GM21619 (cell line): ENCODE data around the gene MGAT4A.
"Not testable (repeated sequence)": the region's sequence is repeated elsewhere in the genome, so short reads cannot be mapped to it uniquely, and the experiment has no call there.

Source experiments
- ATAC-seq: cut with Tn5 transposase; IDR thresholded peaks from one replicate; pipeline ENCODE4 v1.9.1; 2021; ENCODE audit not compliant: unreplicated experiment

The MGAT4A gene

DNA sequence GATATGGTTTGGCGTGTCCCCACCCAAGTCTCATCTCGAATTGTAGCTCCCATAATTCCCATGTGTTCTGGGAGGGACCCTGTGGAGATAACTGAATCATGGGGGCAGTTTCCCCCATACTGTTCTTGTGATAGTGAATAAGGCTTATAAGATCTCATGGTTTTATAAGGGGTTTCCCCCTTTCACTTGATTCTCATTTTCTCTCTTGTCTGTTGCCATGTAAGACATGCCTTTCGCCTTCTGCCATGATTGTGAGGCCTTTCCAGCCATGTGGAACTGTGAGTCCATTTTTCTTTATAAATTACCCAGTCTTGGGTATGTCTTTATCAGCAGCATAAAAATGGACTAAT lies 71.5 kb downstream of the MGAT4A start:
- ATAC-seq, result not testable (repeated sequence)

DNA sequence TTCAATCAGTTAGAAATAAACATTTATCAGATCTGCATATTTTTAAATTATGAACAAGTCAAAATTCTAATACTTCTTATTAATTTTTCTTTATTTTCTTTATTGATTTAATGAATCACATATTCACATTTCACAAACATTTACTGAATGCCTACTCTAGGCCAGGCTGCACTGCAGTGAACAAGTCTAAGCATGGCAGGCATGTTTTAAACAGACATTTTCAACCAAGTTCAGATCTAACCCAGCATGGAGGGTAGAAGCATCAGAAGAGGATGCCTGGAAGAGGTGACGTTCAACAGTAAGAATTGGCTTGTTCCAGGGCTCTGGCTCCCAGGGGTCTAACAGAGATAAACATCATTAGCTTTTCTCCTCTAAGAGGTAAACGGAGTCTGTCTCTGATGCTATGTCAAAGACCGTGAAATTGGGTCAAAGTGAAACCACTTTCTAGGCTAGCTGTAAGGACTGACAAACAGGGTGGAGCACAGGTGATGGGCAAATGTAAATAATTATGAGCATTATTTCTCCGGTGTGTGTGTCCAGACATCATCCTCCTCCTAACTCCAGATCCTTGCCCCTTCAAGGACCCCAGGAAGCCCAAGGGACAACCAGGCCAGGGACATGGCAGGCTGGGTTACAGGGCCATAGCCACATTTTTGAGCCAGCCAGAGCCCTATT lies 72.0 kb downstream of the MGAT4A start:
- no peak for ATAC-seq

DNA sequence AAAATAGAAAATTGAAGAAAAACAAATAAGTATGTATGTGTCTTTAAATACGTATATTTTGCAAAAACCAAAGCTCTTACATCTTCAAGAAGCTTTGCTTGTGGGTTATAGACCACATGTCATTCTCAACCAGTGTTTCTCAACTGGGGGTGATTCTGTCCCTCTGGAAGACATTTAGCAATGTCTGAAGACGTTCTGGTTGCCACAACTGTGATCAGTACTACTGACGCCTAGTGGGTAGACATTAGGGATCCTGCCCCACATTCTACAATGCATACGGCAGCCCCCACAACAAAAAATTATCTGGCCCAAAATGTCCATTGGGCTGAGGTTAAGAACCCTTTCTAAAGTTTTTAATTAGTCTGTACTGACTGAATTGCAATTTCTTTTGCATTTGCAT lies 74.1 kb downstream of the MGAT4A start:
- ATAC-seq, result no peak

DNA sequence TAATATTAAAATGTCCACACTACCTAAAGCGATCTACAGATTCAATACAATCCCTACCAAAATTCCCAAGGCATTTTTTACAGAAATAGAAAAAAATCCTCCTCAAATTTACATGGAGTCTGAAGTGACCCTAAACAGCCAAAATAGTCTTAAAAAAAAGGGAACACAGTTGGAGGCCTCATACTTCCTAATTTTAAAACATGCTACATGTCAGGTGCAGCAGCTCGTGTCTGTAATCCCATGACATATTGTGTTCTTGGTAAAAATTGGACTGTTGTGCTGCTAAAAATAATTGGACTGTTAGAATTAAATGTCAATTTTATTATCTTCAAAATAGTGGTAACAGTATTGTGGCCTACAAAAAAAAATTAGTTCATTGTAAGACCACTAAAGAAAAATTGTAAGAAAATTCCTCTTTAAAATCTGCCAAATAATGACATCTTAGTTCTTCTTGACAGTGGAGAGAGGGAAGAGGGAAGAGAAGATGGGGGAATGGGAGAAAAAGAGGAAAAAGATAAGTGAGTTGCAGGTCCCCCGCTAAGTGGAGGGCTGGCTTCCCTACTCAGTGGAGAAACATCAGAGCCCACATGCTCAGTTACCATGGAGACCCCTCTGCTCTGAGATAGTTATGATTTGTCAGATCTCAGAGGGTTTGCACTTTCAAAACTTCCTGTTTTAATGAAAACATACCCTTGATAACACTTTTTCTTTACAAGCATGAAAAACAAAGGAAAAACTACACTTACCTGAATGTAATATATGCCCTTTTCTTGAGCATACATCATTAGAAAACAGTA lies 76.0 kb downstream of the MGAT4A start:
- no peak for ATAC-seq

DNA sequence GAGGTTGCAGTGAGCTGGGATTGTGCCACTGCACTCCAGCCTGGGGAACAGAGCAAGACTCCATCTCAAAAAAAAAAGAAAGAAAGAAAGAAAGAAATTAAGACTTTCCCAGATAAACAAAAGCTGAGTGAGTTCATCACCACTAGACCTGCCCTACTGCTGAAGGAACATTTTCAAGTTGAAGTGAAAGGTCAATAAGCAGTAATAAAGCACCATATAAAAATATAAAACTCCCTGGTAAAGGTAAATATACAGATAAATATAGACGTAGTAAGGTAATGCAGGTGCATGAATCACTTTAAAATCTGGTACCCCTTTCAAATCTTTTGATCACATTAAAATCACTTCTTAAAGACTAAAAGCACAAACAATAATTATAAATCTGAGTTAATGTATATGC lies 79.9 kb downstream of the MGAT4A start:
- no peak for ATAC-seq

DNA sequence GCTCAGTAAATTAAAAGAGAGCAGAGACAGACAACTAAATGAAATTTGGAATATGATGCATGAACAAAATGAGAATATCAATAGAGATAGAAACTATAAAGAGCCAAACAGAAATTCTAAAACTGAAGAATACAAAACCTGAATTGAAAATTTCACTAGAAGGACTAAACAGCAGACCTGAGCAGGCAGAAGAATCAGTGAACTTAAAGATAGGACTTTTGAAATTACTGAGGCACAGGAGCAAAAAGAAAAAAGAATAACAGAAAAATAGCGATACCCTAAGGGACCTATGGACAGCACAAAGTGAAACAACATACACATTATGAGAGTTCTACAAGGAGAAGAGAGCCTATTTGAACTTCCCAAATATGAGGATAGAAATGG lies 80.9 kb downstream of the MGAT4A start:
- ATAC-seq, result no peak

DNA sequence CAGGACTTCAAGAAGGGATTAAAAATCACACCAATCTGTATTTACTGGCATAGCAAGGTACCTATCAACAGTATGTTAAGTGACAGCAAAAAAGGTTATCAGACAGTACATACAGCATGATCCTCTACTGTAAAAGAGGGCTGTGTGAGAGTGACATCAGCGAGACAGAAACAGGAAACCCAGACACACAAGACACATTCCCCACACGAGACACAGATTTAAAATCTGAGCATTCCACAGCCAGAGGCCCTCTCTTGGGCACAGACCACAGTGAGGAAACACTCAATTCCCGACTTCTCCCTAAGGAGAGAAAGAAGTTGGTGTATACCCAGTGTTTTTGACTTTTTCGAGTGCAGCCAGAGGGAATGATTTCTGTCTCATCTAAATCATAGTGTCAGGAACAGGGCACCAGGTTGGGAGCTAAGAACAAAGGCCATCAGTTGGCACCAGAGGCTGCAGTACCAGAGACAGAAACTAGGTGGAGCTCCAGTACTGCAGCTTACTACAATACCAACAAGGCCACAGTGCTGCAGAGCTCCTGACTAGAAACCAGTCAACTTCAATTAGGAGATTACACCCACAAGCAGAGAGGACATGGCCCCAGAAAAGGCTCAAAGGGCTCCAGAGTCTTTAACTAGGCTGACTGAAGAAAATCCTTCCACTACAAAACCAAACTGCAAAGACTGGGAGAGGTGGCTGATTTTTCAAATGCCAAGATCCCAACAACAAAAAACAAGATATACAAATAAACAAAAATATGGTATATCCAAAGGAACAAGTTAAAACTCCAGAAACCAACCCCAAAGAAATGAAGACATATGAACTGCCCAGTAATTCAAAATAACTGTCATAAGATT lies 81.6 kb downstream of the MGAT4A start:
- peak; percentile 71 for ATAC-seq

DNA sequence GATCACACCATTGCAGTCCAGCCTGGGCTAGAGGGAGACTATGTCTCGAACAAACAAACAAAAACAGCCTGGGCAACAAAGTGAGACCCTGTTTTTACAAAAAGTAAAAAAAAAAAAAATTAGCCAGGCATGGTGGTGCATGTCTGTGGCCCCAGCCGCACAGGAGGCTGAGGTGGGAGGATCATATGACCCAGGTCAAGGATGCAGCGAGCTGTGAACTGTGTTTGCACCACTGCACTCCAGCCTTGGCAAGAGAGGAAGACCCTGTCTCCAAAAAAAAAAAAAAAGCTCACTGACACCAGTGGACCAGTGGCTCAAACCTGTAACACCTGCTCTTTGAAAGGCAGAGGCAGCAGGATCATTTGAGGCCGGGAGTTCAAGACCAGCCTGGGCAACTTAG lies 82.5 kb downstream of the MGAT4A start:
- ATAC-seq, result no peak

DNA sequence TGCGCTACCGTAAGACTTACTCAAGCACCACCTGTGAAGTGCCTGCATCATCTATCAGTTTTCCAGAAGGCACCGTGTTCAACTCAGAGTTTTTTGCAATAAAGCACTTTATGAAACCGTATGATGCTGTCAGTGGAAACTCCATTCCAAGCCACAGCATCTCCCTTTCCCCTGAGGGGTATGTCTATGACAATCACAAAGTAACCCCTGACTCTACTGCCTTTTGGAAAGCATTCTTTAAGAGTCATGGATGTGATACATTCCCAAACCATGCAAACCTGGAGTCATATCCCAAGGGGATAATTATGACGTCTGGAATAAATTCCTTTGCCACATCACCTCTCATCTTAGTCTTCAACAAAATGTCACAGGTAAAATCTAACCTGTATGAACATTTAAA lies 83.3 kb downstream of the MGAT4A start:
- no peak for ATAC-seq

DNA sequence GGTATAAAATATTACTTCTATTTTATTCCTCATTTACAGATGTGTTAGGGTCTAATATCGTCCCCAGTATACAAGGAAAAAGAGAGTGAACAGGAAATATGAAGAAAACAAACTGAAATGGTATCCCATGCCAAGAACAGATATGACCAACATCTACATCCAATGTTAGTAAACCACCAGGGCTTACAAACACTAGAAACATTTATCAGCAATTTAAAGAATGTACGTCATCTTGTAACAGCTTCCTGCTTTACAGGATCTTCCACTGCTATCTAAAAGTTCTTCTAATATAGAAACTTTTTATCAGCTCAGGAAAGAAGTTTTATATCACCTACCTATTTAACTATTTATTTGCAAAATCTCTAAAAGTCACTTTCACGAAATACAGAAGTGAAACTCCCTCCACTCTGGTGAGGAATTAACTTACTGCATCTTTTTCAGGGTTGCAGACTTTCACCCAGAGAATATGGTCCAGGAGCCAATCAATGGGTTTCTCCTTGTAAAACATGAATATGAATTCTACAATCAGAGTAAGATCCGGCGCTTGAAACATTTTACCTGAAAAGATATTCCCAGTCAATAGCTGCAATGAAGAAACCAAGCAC lies 87.3 kb downstream of the MGAT4A start:
- no peak for ATAC-seq

DNA sequence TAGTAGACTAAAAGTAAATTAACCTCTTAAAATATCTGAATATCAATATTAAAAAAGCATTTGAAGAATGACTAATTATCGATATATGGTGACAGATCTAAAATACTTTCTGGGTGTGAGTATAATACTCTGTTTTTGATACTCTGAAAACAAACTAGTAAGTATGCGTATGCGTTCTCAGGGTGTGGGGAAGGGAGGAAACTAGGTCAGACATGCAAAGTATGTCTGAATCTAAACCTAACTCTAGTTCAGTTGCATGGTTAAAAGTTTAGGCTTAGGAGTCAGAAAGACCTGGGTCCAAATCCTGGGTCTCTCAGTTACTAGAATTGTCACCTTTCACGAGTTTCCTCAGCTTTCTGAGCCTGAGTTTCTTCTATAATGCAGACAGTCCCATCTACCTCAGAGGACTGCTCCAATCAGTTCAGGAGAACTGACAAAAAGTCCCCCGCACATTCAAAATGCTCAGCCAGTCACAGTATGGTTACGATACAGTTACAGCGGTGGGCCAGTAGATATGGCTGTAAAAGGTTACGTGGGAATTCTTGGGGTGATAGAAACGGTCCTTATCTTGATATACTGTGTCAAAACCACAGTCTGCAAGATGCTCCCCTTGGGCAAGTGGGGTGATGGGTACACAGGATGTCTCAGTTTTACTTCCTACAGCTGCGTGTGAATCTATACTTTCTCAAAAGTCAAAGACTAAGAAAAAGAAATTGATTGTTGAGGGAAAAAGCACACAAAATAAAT lies 93.4 kb downstream of the MGAT4A start:
- ATAC-seq, result peak; percentile 90

DNA sequence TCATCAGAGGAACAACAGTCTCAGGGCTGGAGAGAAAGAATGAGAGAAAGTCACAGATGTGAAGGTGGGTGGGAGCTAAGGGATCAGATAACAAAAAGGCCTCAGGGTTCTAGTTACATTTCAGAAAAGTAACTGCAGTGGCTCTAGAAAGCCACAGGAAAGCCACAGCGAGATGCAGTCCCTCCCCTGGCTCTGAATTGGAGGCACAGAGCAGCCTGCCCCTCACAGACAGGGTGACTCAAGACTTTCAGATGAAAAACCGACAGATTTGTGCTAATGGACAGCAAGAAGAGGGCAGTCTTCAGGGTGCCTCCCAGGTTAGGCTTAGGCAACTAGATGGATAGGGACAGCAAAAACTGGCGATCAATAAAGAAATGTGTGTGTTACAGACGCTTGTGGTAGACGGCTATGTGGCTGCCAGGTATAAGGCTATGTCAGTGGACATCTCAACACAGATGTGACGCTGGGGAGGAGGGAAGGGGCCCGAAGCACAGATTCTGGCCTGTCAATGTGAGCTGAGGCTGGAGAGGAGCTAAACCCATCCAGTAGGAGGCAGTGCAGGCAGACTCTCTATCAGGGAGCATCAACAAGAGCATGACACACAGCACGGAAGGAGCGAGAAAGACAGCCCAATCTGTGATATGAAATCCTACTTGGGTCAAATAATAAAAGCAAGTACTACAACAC lies 96.4 kb downstream of the MGAT4A start:
- ATAC-seq, result no peak

DNA sequence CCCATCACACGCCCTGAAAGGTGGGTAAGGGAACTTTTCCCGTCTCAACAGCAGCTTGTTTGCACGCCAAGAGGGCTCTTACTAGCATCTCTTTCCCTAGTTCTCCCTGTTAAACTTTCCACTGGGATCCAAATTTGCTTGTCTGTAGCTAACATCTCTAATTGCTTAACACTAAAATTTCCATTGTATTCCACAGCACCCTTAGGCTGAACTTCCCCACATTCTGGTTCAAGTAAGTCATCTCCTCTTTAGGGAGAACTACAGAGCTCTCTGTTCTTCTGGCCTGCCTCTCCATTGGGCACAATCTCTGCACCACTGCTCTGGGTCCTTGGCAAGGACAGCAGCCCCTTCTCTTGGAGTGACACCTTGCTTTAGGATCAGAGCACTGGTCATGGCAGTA lies 98.6 kb downstream of the MGAT4A start:
- ATAC-seq, result no peak

DNA sequence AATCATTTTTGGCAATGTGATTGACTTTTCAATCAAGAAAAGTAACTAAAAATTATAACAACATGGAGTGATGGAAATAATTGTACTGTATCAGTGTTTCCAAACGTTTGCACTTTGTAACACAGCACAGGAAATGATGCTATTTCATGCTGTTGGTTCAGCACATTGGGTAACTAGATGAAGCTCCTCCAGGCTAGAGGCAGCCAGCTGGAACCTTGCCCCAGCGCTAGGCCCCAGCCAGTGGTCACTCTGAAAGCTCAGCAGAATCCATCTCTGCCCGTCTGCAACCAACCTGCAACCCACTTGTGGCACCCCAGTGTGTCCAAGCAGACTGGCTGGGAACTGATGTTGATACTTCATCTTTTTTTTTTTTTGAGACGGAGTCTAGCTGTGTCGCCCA lies 107.3 kb downstream of the MGAT4A start:
- no peak for ATAC-seq

DNA sequence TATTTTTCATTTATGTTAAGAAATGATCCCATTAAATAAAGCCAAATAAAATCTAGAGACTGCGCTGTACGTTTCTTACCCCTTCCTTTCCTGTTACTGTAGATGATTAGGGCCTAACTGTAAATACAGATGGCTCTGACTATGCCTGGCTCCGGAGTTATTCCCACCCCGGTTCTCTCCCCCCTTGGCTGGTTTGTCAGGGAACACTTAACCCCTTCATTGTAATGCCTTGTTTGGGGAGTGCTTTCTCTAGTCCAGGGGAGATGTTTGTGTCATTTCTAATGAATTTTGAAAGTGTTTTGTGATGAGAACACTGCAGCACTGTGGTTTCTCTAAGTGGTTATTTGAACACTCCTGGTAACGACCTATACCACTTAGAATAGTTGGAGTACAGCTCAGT lies 113.8 kb downstream of the MGAT4A start:
- no peak for ATAC-seq

DNA sequence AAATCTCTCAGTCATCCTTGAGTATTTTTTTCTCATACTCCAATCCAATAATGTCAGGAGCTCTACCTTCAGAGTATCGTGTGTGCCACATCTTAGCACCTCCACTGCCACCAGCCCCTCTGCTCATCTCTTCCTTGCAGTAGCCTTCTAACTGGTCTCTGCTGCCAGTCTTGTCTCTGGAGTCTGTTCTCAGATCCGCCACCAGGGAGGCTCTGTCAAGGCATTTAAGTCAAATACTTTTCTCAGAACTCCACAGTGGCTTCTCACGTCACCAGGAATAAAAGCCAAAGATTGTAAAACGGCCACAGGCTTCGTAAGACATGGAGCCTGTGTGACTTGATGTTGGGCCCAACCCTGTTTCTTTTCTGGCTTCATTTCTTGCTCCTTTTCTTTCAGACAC lies 115.5 kb downstream of the MGAT4A start:
- ATAC-seq, result no peak

DNA sequence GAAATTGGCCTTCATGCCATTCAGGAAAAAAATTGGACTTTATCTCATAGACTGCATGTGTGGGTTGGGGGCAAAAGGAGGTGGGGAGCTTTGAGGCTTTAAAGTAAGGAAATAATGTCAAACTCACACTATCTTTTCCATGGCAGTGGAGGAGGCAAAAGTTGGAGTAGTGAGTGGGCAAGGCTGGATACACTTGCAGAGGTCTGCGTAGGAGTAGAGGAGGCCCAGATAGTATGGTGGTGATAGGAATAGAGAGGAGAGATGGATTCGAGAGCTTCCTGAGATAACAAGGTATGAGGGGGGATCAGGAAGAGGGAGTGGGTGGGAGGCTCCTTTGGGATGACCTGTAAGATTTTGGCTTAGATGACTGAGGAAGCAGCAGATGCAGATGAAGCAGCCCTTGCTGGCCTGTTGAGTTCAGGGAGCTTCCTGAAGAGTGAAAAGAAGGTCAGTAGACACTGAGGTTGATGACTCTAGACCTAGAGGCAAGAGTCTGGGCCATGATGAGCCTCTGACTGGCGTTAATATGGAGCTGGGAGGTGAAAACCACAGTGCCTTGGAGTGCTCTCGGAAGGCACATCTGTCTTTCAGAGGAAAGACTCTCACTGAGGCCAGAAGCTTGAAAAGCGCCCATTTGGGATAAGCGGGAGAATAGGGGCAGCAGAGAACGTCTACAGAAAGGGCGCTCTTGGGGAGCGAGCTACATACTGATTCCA lies 116.8 kb downstream of the MGAT4A start:
- no peak for ATAC-seq

DNA sequence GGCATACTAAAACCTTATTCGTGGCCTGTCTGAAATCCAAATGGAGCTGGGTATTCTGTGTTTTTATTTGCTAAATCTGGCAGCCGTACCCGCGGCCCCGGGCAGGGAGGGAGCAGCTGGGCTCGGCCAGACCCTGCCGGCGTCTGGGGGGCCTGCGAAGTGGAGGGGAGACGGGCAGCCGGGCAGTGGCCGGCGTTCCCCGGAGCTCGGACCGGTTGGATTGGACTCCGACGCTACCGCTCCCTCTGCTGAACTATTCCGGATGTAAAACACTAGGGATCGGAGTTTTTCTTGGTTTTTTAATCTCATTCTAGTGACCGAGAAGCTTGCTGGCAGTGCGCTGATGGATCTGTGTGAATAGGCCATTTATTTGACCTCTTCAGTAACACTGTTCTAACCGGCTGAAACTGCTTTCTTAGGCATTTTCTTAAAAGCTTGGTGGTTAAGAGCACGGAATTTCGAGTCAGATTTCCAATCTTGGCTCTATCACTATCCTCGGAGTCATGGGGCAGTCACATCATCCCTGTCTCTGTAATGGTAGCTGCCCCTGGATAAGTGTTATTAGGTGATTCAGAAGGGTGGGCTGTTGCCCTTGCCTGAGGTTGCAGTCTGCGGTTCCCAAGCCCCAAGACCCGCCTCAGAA lies 121.8 kb downstream of the MGAT4A start:
- peak; percentile 9 for ATAC-seq
